Head of caudate nucleus (tissue), 42 donors: Measurements from ENCODE around the gene FANK1.
"Not testable (repeated sequence)": the region's sequence is repeated elsewhere in the genome, so short reads cannot be mapped to it uniquely, and the experiment has no call there.

Experiments
- DNase-seq, 42 donors: peaks; one replicate each; pipeline versions ENCODE4 v3.0.0 to v3.0.0-alpha.2; 2020 to 2021; ENCODE audit warnings: mixed read lengths in 7 of 42
- intact Hi-C: fragments of 100-400 bp; cut with DNase I; formaldehyde crosslinking; loops from one replicate; pipeline ENCODE4 v1.15.0; 2022

The FANK1 gene

GRCh38 chr10:126042906-126043305 is 146.5 kb downstream of the FANK1 start:
- intact Hi-C loops: no loop called here
- no peak for DNase-seq

- DNase-seq: no peak
- intact Hi-C loops: no loop called here
Measured at GRCh38 chr10:126043389-126043788, 147.0 kb downstream of the FANK1 start.

GRCh38 chr10:126045861-126046260 is 149.5 kb downstream of the FANK1 start:
- intact Hi-C loops: no loop called here
- no peak for DNase-seq

GRCh38 chr10:126046831-126047230 is 150.5 kb downstream of the FANK1 start:
- intact Hi-C loops: no loop called here
- DNase-seq: no peak

- intact Hi-C loops, DNase-seq: not testable (repeated sequence)
Measured at GRCh38 chr10:126047749-126048148, 151.4 kb downstream of the FANK1 start.

- intact Hi-C loops: no loop called here
- DNase-seq: peak in 4 of 42 donors; percentile 16 to 31 (median 25)
Measured at GRCh38 chr10:126049759-126050700, 153.7 kb downstream of the FANK1 start.

- DNase-seq: peak in 4 of 42 donors; percentile 26 to 63 (median 52)
- intact Hi-C loops: no loop called here
Measured at GRCh38 chr10:126052171-126052570, 155.8 kb downstream of the FANK1 start.

GRCh38 chr10:126054191-126054590 is 157.8 kb downstream of the FANK1 start:
- DNase-seq: peak in 34 of 42 donors; percentile 29 to 87 (median 57)
- intact Hi-C loops: no loop called here

- intact Hi-C loops: no loop called here
- peak in 3 of 42 donors; percentile 6 to 33 (median 28) for DNase-seq
Measured at GRCh38 chr10:126057494-126057893, 161.1 kb downstream of the FANK1 start.

- DNase-seq: peak in 3 of 42 donors; percentile 6 to 34 (median 25)
Measured at GRCh38 chr10:126058104-126058503, 161.7 kb downstream of the FANK1 start.

GRCh38 chr10:126058507-126058906 is 162.1 kb downstream of the FANK1 start:
- DNase-seq: peak in 3 of 42 donors; percentile 4 to 31 (median 22)
- intact Hi-C loops: no loop called here

More at GRCh38 chr10:126058104-126058503, 161.7 kb downstream of the FANK1 start:
- intact Hi-C loops: no loop called here
